ENCODE results near the gene MAP3K14. TPM values are rescaled to one million over a fixed set of nuclear protein-coding genes. Genes with fewer than 3 reads are reported as not detected.

Gene MAP3K14
- total RNA-seq, 1 donor from 2014 or later: 0.79 TPM

GRCh38 chr17:45264988-45265387 lies 51.8 kb downstream of the MAP3K14 start:
- Histone ChIP-seq H3K36me3 (ENCODE audit: control insufficient read depth, insufficient read depth, low read length) (peaks cover 19% of the 10 kb centered on the region), H3K27me3 (ENCODE audit: control insufficient read depth, insufficient read depth, low read length) (no peaks in the 10 kb centered on the region), H3K4me3 (ENCODE audit: low read depth, low read length) (no peak overlapping the region)
- no peak for TF ChIP-seq CTCF (IDR thresholded peaks at IDR 0.05; ENCODE audit: insufficient read depth, low read length, severe bottlenecking)
- FAIRE-seq (no peak), DNase-seq (ENCODE audit: low read depth) (no peak)

DNA sequence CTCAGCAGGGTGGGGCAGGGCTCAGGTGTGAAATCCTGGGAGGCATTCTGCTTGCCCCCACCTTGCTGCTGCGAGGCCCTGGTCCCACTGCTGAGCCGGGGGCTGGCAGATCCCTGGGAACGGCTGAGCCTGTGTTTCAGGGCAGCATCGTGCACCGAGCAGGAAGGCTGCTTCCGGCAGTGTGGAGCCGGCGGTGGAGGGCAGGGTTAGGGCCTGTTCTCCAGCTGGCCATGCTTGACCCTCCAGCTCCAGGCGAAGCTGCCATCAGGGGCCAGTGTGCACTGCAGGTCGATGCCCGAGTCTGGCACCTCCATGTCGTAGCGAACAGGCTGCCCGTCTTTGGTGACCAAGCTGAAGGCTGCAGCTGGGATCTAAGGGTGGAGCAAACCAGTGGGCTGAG lies 52.4 kb downstream of the MAP3K14 start:
- TF ChIP-seq CTCF (IDR thresholded peaks at IDR 0.05; ENCODE audit: insufficient read depth, low read length, severe bottlenecking): no peak
- no peaks in the 10 kb centered on the region for H3K27me3 ChIP-seq (ENCODE audit: control insufficient read depth, insufficient read depth, low read length)
- DNase-seq (ENCODE audit: low read depth): no peak
- H3K4me3 ChIP-seq (ENCODE audit: low read depth, low read length): no peak overlapping the region
- FAIRE-seq: no peak
- peaks cover 16% of the 10 kb centered on the region for H3K36me3 ChIP-seq (ENCODE audit: control insufficient read depth, insufficient read depth, low read length)

DNA sequence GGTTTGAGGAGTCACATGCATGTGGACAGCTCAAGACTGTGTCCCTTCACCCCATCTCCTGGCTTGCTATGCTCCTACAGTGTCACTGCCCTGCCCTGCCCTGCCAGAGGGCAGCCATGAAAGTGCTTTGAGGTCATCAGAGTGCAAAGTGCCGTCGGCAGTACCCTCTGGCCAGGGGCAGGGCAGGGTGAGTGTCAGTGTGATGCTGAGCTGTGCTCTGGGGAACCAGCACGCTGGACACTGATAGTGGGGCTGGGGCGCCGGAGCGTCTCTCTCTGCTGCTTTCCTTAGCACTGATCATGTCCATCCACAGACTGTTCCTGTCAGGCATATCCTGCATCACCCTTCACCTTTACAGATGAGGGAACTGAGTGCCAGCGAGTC lies 53.4 kb downstream of the MAP3K14 start:
- no peak for DNase-seq (ENCODE audit: low read depth)
- no peaks in the 10 kb centered on the region for H3K27me3 ChIP-seq (ENCODE audit: control insufficient read depth, insufficient read depth, low read length)
- H3K4me3 ChIP-seq (ENCODE audit: low read depth, low read length): no peak overlapping the region
- no peak for TF ChIP-seq CTCF (IDR thresholded peaks at IDR 0.05; ENCODE audit: insufficient read depth, low read length, severe bottlenecking)
- peaks cover 13% of the 10 kb centered on the region for H3K36me3 ChIP-seq (ENCODE audit: control insufficient read depth, insufficient read depth, low read length)
- no peak for FAIRE-seq

DNA sequence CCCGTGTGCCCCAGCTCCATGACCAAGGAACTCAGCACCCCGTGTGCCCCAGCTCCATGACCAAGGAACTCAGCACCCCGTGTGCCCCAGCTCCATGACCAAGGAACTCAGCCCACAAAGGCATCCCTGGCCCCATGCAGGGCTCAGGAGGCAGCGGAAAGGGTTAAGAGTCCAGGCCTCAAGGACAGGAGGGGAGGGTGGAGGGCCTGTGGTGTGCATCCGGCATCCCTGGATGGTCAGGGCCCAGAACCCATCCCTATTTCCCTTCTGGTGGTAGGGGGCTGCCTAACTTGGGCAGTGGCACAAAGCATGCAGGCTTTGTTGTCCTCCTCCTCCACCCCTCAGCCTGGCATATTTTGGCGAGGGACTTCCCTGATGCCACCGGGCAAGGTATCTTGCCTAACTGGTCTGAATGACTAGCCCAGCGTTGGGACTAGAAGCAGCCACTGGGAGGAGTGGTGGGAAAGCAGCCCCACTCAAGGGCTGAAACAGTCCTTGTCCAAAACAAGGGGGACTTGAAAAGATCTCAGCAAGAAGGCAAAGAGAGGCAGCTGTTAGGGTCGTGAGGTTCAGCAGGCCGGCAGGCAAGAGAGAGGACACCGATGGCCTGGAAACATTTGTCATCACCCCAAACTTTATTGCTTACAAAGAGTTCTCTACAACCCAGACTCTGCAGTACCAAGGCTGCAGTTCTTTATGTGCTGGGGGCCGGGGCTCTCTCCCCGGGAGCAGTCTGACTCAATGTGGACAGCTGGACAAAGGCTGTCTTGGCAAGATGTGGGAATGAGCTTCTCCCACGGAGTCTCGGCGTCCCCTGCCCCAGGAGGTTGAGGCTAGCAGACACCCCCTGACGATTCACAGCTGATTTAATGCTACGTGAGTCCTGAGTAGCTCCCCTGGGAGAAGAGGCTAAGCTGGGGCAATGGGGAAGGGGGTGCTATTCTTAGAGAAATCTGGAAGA lies 54.0 kb downstream of the MAP3K14 start:
- no peaks in the 10 kb centered on the region for H3K27me3 ChIP-seq (ENCODE audit: control insufficient read depth, insufficient read depth, low read length)
- H3K36me3 ChIP-seq (ENCODE audit: control insufficient read depth, insufficient read depth, low read length): peaks cover 13% of the 10 kb centered on the region
- FAIRE-seq (peak; percentile 86), DNase-seq (ENCODE audit: low read depth) (peak; percentile 26)
- no peak for TF ChIP-seq CTCF (IDR thresholded peaks at IDR 0.05; ENCODE audit: insufficient read depth, low read length, severe bottlenecking)
- peak overlapping the region; percentile 57 for H3K4me3 ChIP-seq (ENCODE audit: low read depth, low read length)

GRCh38 chr17:45261577-45262515 lies 55.0 kb downstream of the MAP3K14 start, which contains the start of gene SPATA32:
Gene SPATA32 (minus strand): TSS chr17:45262094. CDS start chr17:45262016, 78 bp downstream.
- Histone ChIP-seq H3K36me3 (ENCODE audit: control insufficient read depth, insufficient read depth, low read length) (peaks cover 12% of the 10 kb centered on the region), H3K27me3 (ENCODE audit: control insufficient read depth, insufficient read depth, low read length) (no peaks in the 10 kb centered on the region), H3K4me3 (ENCODE audit: low read depth, low read length) (peak within 1 kb of the TSS; percentile 57)
- TF ChIP-seq CTCF (IDR thresholded peaks at IDR 0.05; ENCODE audit: insufficient read depth, low read length, severe bottlenecking): no peak
- FAIRE-seq: no peak
- peak; percentile 40 for DNase-seq (ENCODE audit: low read depth)
